Psoas muscle (tissue), 8 donors: ENCODE measurements around the gene MB21D2. TPM values are rescaled to one million over a fixed set of nuclear protein-coding genes. Genes with fewer than 3 reads are reported as not detected.
A peak's percentile ranks its signal among the peaks of the same experiment; 100 is the strongest.

ENCODE experiments used
- ATAC-seq, 4 donors: fragments of 200-7000 bp; cut with Tn5 transposase; one replicate each; pipeline ENCODE4 v1.9.1; 2020; ENCODE audit warnings: moderate library complexity in 3 of 4, mild to moderate bottlenecking in 2 of 4
- DNase-seq, 2 donors: peaks; one replicate each; pipeline ENCODE4 v3.0.0-alpha.2; 2020
- H3K27ac ChIP-seq: fragments of 200-600 bp; one replicate; pipeline ENCODE4 v1.8.0; 2022
- H3K27me3 ChIP-seq, 3 donors: fragments of 200-600 bp in 1 of 3; one replicate each; pipeline versions ENCODE4 v1.6.1 to v1.8.0; 2013 to 2022; ENCODE audit warnings: low read length in 2 of 3, mild to moderate bottlenecking in 2 of 3, moderate library complexity in 1 of 3; ENCODE audit not compliant: insufficient read depth in 3 of 3
- H3K36me3 ChIP-seq, 2 donors: fragments of 200-600 bp in 1 of 2; one replicate each; pipeline versions ENCODE4 v1.6.1 to v1.8.0; 2013 to 2022; ENCODE audit warnings: low read depth in 1 of 2, mild to moderate bottlenecking in 1 of 2, moderate library complexity in 1 of 2; ENCODE audit not compliant: insufficient read depth in 1 of 2
- H3K4me1 ChIP-seq: fragments of 200-600 bp; one replicate; pipeline ENCODE4 v1.8.0; 2022
- H3K4me3 ChIP-seq: fragments of 200-600 bp; one replicate; pipeline ENCODE4 v1.8.0; 2022; ENCODE audit warnings: mild to moderate bottlenecking
- H3K9me3 ChIP-seq: fragments of 200-600 bp; one replicate; pipeline ENCODE4 v1.8.0; 2022
- CTCF ChIP-seq: fragments of 200-600 bp; IDR thresholded peaks from one replicate; pipeline ENCODE4 v1.8.0; 2022; ENCODE audit warnings: antibody characterized with exemption
- whole genome bisulfite sequencing, 3 donors: extraction: QIAGEN DNeasy Blood & Tissue Kit; methylation state at CpG; one replicate each; pipeline versions ENCODE4 v1.1.6 to v1.1.7; 2013; 5-methylcytosine and 5-hydroxymethylcytosine counted together
- intact Hi-C, 2 donors: fragments of 100-400 bp; cut with DNase I; formaldehyde crosslinking; loops; one replicate each; pipeline versions ENCODE4 v1.11.0 to v1.14.2; 2022
- polyA plus RNA-seq, 3 donors: library from polyadenylated mRNA; stranded (reverse); fragments of 200-250 nt; gene quantifications; one replicate each; pipeline ENCODE4 v1.2.3, GENCODE V29; 2013
- total RNA-seq, 4 donors: library from RNA; stranded (reverse); fragmentation: NEBNext Ultra II Directional in 2 of 4; extraction: Animal tissue kit (Norgen Biotek cat#: 25700) in 2 of 4; gene quantifications; one replicate each; pipeline versions ENCODE4 v1.2.1 to v1.2.4, GENCODE V29; 2021 to 2023
- donor health status: healthy with polysubstance abuse.
- donor health status: DM: no; HTN: no; CAD: no; lungs with moderate emphysema.
- donor health status: Bipolar disorder and iron deficiency.
- donor health status: healthy.
- donor health status: DM: yes; HTN: yes; CAD: no.
- donor health status: DM: no; HTN: no; CAD: no.
- donor health status: DM: no; HTN: no; CAD: no.
- donor health status: DM: yes; HTN: yes; CAD: no.

Gene MB21D2
- total and polyA plus RNA-seq, 7 donors, result 0.61 to 2.6 (median 1.3) TPM

GRCh38 chr3:192817053-192817452, 100.6 kb downstream of the MB21D2 start:
- H3K27me3 ChIP-seq, result no peaks in the 10 kb centered on the region
- no peak overlapping the region for H3K27ac ChIP-seq
- no peak for TF ChIP-seq CTCF
- WGBS, 3 donors, result 91 to 94% (median 93%) methylated on average over 1 of the region's 1 CpG
- no peaks in the 10 kb centered on the region for H3K4me1 ChIP-seq
- no peaks in the 10 kb centered on the region for H3K9me3 ChIP-seq
- ATAC-seq (no peak), DNase-seq (no peak)
- H3K36me3 ChIP-seq, result no peaks in the 10 kb centered on the region
- intact Hi-C loops, result loop anchor here (2.0 to 5.0 kb wide), 4 partner anchors 100 to 756 kb away; partner anchors contain the start of gene MB21D2 (in 1 of the 2)
- H3K4me3 ChIP-seq, result no peak overlapping the region

- peak; percentile 82 for TF ChIP-seq CTCF
- Histone ChIP-seq H3K4me1 (no peaks in the 10 kb centered on the region), H3K4me3 (no peak overlapping the region), H3K27ac (no peak overlapping the region), H3K9me3 (no peaks in the 10 kb centered on the region), H3K27me3 (no peaks in the 10 kb centered on the region), H3K36me3 (no peaks in the 10 kb centered on the region)
- intact Hi-C loops, result loop anchor here (2.0 to 5.0 kb wide), 4 partner anchors 101 to 756 kb away; partner anchors contain the start of gene MB21D2 (in 1 of the 2)
- 71 to 81% (median 78%) methylated on average over 4 of the region's 4 CpGs for WGBS, 3 donors
- ATAC-seq (peak in 2 of 4 donors; percentile 43 to 80), DNase-seq (no peak)
Observed at GRCh38 chr3:192816351-192816750, 101.3 kb downstream of the MB21D2 start.

GRCh38 chr3:192812743-192813383, 104.8 kb downstream of the MB21D2 start:
- ATAC-seq (peak in 2 of 4 donors; percentile 50 to 72), DNase-seq (no peak)
- H3K27ac ChIP-seq, result no peak overlapping the region
- no peaks in the 10 kb centered on the region for H3K9me3 ChIP-seq
- no peaks in the 10 kb centered on the region for H3K27me3 ChIP-seq
- H3K4me1 ChIP-seq, result no peaks in the 10 kb centered on the region
- intact Hi-C loops, result no loop called here
- no peak overlapping the region for H3K4me3 ChIP-seq
- 19 to 23% (median 21%) methylated on average over 4 of the region's 4 CpGs for WGBS, 3 donors
- H3K36me3 ChIP-seq, result no peaks in the 10 kb centered on the region
- TF ChIP-seq CTCF, result peak; percentile 61

- ATAC-seq (no peak), DNase-seq (no peak)
- intact Hi-C loops, result loop anchor here in 1 of 2 donors (10.0 kb wide), 1 partner anchor 1571 kb away; no protein-coding TSS in a partner anchor
- WGBS, 3 donors, result 94 to 97% (median 95%) methylated on average over 6 of the region's 6 CpGs
- H3K4me1 ChIP-seq, result no peaks in the 10 kb centered on the region
- H3K36me3 ChIP-seq, result no peaks in the 10 kb centered on the region
- no peak overlapping the region for H3K4me3 ChIP-seq
- H3K27ac ChIP-seq, result no peak overlapping the region
- no peaks in the 10 kb centered on the region for H3K9me3 ChIP-seq
- TF ChIP-seq CTCF, result no peak
- no peaks in the 10 kb centered on the region for H3K27me3 ChIP-seq
Observed at GRCh38 chr3:192805711-192806110, 111.9 kb downstream of the MB21D2 start.

- Histone ChIP-seq H3K27ac (no peak overlapping the region), H3K36me3 (no peaks in the 10 kb centered on the region), H3K27me3 (no peaks in the 10 kb centered on the region), H3K9me3 (no peaks in the 10 kb centered on the region), H3K4me3 (no peak overlapping the region), H3K4me1 (no peaks in the 10 kb centered on the region)
- intact Hi-C loops, result loop anchor here (5.0 to 10.0 kb wide), 3 partner anchors 237 to 1570 kb away; no protein-coding TSS in a partner anchor
- no peak for ATAC-seq
- 65 to 82% (median 75%) methylated on average over 2 of the region's 2 CpGs for WGBS, 3 donors
- DNase-seq, result no peak
- TF ChIP-seq CTCF, result no peak
Observed at GRCh38 chr3:192804502-192804901, 113.2 kb downstream of the MB21D2 start.
